Suprapubic skin (tissue), 4 donors: ENCODE data around the gene PRR36.

Experiments used
- CTCF ChIP-seq, 2 donors: fragments of 200-600 bp in 1 of 2; fragments of 450-650 bp in 1 of 2; sonication (generic) in 1 of 2; IDR thresholded peaks; one replicate each; pipeline ENCODE4 v1.5.1; 2016 to 2019; ENCODE audit warnings: antibody characterized with exemption in 2 of 2, mild to moderate bottlenecking in 1 of 2, moderate library complexity in 1 of 2
- EP300 ChIP-seq: sonication (generic); formaldehyde crosslinking; IDR thresholded peaks from one replicate; pipeline ENCODE4 v1.6.1; 2017; ENCODE audit warnings: antibody characterized with exemption
- POLR2A ChIP-seq, 2 donors: fragments of 450-650 bp; IDR thresholded peaks; one replicate each; pipeline ENCODE4 v1.6.1; 2017; ENCODE audit warnings: antibody characterized with exemption in 2 of 2, mild to moderate bottlenecking in 2 of 2, moderate library complexity in 2 of 2
- POLR2AphosphoS5 ChIP-seq, 3 donors: sonication (generic); formaldehyde crosslinking; IDR thresholded peaks; one replicate each; pipeline ENCODE4 v1.6.1; 2017; ENCODE audit warnings: antibody characterized with exemption in 3 of 3

GRCh38 chr19:7914099-7914498 lies 39.9 kb upstream of the PRR36 start:
- TF ChIP-seq CTCF (IDR thresholded peaks at IDR 0.05) (no peak), EP300 (no peak), POLR2AphosphoS5 (IDR thresholded peaks at IDR 0.05) (no peak), POLR2A (IDR thresholded peaks at IDR 0.05) (no peak)
